DND-41 (cell line): ENCODE results near the gene NLGN2.

Experiments used
- CTCF ChIP-seq: IDR thresholded peaks from 2 replicates; pipeline ENCODE4 v1.5.1; 2012; ENCODE audit warnings: borderline replicate concordance, low read length, moderate library complexity, mild to moderate bottlenecking; ENCODE audit not compliant: poor library complexity, severe bottlenecking; ENCODE audit errors: extremely low read depth
- EZH2 ChIP-seq: IDR thresholded peaks from 3 replicates; pipeline ENCODE4 v1.6.1; 2012; ENCODE audit warnings: borderline replicate concordance, low read depth, mild to moderate bottlenecking, moderate library complexity, low read length, inconsistent platforms; ENCODE audit not compliant: severe bottlenecking

- TF ChIP-seq CTCF (no peak), EZH2 (no peak)
Measured at GRCh38 chr17:7448461-7448860, 40.8 kb downstream of the NLGN2 start.
